GM18858 (cell line): ENCODE results near the gene CLEC3A.
"Not testable (repeated sequence)": the region's sequence is repeated elsewhere in the genome, so short reads cannot be mapped to it uniquely, and the experiment has no call there.

Source experiments
- ATAC-seq: cut with Tn5 transposase; IDR thresholded peaks from one replicate; pipeline ENCODE4 v1.9.1; 2021; ENCODE audit not compliant: unreplicated experiment

The CLEC3A gene

GRCh38 chr16:78028018-78028417 is 5.7 kb downstream of the CLEC3A start:
- ATAC-seq = no peak

DNA sequence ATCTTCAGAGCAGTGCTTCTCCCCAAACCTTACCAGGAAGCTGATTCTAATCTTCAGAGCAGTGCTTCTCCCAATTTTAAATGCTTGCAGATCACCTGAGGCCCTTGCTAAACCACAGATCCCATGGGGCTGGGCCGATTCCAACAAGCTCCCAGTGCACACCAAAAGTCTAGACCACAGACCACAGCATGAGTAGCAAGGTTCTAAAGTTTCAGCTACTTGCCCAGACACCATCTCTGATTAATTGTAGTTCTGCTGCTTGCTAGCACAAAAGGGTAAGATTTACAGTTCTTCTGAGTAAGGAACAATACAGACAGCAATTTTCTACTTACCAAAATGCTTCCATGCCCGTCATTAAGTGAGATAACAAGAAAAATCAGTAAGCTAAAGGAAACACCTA is 12.2 kb downstream of the CLEC3A start:
- ATAC-seq = no peak

DNA sequence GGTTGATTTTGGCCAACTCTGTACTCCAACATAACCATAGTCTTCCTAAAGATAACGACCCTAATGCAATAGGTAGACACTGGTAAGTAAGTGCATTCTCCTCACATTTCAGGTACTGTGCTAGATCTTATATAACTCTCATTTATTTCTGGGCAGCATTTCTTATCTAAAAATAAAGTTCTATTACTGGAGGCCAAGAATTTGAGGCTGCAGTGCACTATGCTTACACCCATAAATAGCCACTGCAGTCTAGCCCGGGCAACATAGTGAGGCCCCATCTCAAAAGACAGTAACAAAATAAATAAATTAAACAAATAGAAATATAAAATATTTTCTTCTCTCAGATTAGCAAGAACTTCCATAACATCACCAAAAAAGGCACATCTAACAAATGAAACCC is 12.7 kb downstream of the CLEC3A start:
- no peak for ATAC-seq

GRCh38 chr16:78040396-78040795 is 18.0 kb downstream of the CLEC3A start:
- ATAC-seq = no peak

- ATAC-seq = no peak
Observed at GRCh38 chr16:78045865-78046581, 23.7 kb downstream of the CLEC3A start.

- ATAC-seq = no peak
Observed at GRCh38 chr16:78048319-78048718, 26.0 kb downstream of the CLEC3A start.

DNA sequence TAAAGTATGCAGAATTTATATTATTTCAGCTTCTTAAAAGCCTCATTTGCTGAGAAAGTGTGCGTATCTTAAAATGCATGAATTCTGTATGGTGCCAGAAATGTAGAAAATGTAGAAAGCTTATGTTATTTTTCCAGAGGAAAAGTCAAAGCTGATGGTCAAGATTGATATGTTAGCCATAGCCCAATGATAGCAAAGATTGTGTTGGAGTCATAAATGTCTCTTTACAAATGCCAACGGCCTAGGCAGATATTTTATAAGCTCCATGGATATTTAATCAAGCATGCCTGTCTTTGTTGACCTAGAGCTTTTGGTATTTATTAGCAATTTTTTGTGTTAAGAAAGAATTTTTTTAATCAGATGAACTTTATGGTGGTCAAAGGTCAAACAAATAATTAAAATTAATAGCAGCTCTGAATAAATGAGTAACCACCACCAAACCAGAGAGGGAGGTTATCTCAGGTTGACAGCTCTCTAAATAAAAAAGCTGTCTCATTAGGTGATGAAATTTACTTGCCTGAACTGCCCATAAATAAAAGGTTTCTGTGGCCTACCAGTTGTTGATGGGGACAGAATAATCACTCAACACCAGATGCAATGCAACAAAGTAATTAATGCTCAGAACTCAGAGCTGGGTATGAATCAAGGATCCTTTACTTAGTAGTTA is 28.5 kb downstream of the CLEC3A start:
- no peak for ATAC-seq

DNA sequence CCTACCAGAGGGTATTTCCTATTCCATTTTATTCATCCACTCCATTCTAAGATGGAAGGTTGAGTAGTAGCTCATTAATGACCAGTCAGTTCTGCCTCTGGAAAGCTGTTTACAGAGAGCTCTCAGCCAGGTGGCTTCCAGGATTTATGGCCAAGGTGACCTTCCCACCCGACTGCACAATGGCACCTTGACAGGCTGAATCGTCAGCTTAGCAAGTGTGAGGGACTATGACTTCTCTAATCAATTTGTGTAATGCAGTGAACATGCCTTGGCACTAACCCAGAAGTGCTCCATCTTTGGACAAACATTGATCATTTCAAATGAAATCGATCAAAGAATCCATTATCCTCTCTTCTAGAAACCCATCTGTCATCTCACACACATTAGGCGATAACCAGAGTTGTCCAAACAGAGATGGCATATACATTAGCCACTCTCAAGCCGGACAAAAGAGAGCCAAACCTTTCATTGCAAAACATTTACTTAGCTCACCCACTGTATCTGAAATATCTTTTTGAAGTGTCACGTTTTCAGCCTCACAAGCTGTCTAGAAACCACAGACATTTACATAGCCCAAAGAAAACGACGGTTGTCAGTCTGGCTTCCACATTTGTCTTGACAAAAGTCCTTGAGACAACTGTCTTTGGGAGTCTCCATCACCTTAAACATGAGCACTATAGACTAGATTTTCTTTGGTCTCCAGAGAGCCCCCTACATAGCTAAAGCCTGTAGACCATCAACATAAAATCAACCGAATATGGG is 35.6 kb downstream of the CLEC3A start:
- no peak for ATAC-seq

GRCh38 chr16:78059806-78060205 is 37.5 kb downstream of the CLEC3A start:
- ATAC-seq = not testable (repeated sequence)

- ATAC-seq = no peak
Observed at GRCh38 chr16:78060295-78060694, 37.9 kb downstream of the CLEC3A start.

DNA sequence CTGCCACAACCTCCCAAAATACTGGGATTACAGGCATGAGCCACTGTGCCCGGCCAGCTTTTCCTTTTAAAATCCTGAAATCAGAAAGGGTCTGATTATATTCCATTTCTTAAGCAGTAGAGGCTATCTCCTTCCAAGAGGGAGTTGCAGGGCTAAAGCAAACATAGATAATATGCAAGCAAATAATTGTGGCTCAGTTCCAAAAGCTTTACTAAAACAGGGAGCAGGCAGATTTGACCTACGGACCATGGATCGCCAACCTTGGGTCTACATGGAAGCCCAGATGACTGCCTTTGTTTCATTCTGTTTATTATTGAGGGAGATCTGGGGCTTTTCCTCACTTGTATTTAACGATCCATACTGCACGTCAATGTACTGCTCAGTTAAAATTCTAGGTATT is 38.5 kb downstream of the CLEC3A start:
- no peak for ATAC-seq

DNA sequence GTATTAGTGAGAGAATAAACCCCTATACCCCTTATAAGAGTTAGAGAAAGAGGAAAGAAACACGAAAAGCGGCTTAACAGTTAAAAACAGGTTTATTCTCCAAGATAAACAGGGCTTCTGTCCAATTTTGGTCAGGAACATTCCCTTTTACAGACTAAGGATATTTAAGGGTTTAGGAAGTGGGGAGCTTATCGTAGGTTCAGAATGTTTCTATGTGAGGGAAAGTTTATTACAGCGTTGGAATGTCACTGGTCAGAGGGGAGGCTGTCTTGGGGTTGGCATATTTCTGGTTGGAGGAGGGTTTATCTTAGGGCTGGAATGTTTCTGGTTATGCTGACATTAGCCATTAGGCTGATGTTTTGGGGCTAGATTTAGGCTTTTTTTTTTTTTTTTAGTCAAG is 43.0 kb downstream of the CLEC3A start:
- ATAC-seq = no peak

DNA sequence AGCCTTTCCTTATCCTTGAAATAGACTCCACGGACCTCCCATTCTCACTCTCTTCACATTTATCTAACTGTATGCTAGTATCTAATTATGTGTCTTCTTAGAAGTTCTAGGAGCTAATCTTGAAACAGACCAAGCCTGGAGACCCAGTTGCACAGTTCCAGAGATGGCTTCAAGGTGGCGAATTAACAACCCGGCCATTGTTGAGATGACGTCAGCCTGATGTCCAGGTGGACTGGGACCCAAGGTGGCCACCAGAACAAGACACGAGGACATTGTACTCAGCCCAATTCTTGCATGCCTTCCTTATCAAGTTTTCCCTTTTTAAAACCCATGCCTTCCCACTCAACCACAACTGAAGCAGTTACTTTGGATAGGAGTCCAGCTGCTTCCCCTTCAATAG is 47.6 kb downstream of the CLEC3A start:
- no peak for ATAC-seq

DNA sequence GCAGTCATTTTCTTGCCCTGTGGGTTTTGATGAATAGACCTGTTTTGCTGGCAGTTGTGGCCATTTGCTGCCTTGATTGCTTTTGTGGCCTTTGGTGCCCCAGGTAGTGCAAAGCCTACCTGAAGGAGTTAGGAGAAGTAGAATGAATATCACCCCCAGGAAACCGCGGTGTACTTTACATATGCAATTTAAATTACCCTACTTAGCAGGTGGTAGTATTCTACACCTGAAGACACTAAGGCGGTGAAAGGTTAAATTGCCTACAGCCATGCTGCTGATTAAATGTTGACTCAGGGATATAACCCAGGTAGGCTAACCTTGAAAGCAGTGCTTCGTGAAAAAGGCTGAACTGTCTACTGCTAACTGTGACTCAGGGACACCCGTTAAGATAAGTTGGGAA is 49.9 kb downstream of the CLEC3A start:
- no peak for ATAC-seq

- no peak for ATAC-seq
Observed at GRCh38 chr16:78075800-78076199, 53.5 kb downstream of the CLEC3A start.

DNA sequence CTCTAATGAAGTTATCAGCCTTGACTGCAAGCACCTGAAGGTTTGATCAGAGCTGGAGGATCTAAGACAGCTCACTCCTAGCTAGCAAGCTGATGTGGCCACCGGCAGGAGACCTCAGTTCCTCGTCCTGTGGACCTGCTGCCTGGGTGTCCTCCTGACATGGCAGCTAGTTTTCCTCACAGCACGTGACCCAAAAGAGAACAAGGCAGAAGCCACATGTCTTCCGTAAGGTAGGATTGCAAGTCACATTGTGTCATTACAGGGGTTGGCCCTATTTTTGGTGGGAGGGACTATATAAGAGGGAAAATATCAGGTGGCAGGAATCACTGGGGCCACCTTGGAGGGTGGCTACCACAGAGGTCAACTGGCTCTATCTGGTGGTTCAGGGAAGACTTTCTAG is 59.0 kb downstream of the CLEC3A start:
- no peak for ATAC-seq
